Prostate gland (tissue), 2 donors: ENCODE data around the gene BPIFB3.

Source experiments
- CTCF ChIP-seq, 4 experiments: fragments of 200-600 bp in 2 of 4; fragments of 450-650 bp in 2 of 4; sonication (generic) in 2 of 4; IDR thresholded peaks; 1 replicate in 3 of 4; 2 replicates in 1 of 4; pipeline ENCODE4 v1.5.1; 2016 to 2019; ENCODE audit warnings: antibody characterized with exemption in 4 of 4, mild to moderate bottlenecking in 2 of 4, moderate library complexity in 2 of 4
- POLR2A ChIP-seq: fragments of 450-650 bp; IDR thresholded peaks from one replicate; pipeline ENCODE4 v1.6.1; 2016; ENCODE audit warnings: antibody characterized with exemption, mild to moderate bottlenecking

- TF ChIP-seq CTCF (IDR thresholded peaks at IDR 0.05) (no peak), POLR2A (no peak)
Observed at GRCh38 chr20:33064572-33065287, 11.0 kb downstream of the BPIFB3 start.
